WTC11 (cell line): ENCODE results near the gene TMEM231. TPM values are rescaled to one million over a fixed set of nuclear protein-coding genes. Genes with fewer than 3 reads are reported as not detected.

ENCODE experiments used
- ATAC-seq: fragments of 200-7000 bp; cut with Tn5 transposase; 2 replicates; pipeline ENCODE4 v1.10.0; 2021; ENCODE audit warnings: mild to moderate bottlenecking, moderate library complexity
- CTCF ChIA-PET: fragments of 300-600 bp; sonication (Branson Sonifier 250); formaldehyde crosslinking; loops from one replicate; lab custom pipeline; 2021; ENCODE audit warnings: antibody characterized with exemption; lab: Charles Lee
- POLR2A ChIA-PET: fragments of 350-600 bp; sonication (Branson Sonifier 250); formaldehyde crosslinking; loops from one replicate; lab custom pipeline; 2021; ENCODE audit warnings: antibody characterized with exemption; lab: Charles Lee
- DNase-seq: peaks from one replicate; pipeline ENCODE4 v3.0.0; 2021; ENCODE audit warnings: low spot score
- H3K27ac Mint-ChIP-seq: 2 replicates; pipeline ENCODE4 v1.8.0; 2021; ENCODE audit warnings: mixed read lengths
- H3K27me3 Mint-ChIP-seq: 2 replicates; pipeline ENCODE4 v1.8.0; 2021; ENCODE audit warnings: low read depth, mild to moderate bottlenecking, moderate library complexity, mixed read lengths
- H3K36me3 Mint-ChIP-seq: 2 replicates; pipeline ENCODE4 v1.8.0; 2021; ENCODE audit warnings: mixed read lengths
- H3K4me1 Mint-ChIP-seq: 2 replicates; pipeline ENCODE4 v1.8.0; 2022; ENCODE audit warnings: mixed read lengths
- H3K4me3 Mint-ChIP-seq: 2 replicates; pipeline ENCODE4 v1.8.0; 2021; ENCODE audit warnings: mild to moderate bottlenecking, moderate library complexity, mixed read lengths
- H3K9me3 Mint-ChIP-seq: 2 replicates; pipeline ENCODE4 v1.8.0; 2021; ENCODE audit warnings: mixed read lengths
- FOXK1 ChIP-seq: sonication (generic); formaldehyde crosslinking; IDR thresholded peaks from 2 replicates; pipeline ENCODE4 v1.8.0; 2022; ENCODE audit warnings: mild to moderate bottlenecking, moderate library complexity, missing genetic modification reagents
- FOXP1 ChIP-seq: sonication (generic); formaldehyde crosslinking; IDR thresholded peaks from 2 replicates; pipeline ENCODE4 v1.8.0; 2022; ENCODE audit warnings: missing genetic modification reagents, mild to moderate bottlenecking, moderate library complexity, borderline replicate concordance
- GRHL2 ChIP-seq: fragments of 250-450 bp; sonication (Bioruptor Pico); IDR thresholded peaks from 2 replicates; pipeline ENCODE4 v1.8.0; 2022; ENCODE audit warnings: mild to moderate bottlenecking, moderate library complexity; ENCODE audit not compliant: insufficient replicate concordance, severe bottlenecking
- IRF2 ChIP-seq: sonication (generic); formaldehyde crosslinking; IDR thresholded peaks from 2 replicates; pipeline ENCODE4 v1.8.0; 2022; ENCODE audit warnings: low read depth, missing genetic modification reagents, borderline replicate concordance
- NFYB ChIP-seq: sonication (generic); formaldehyde crosslinking; conservative IDR thresholded peaks from 2 replicates; pipeline ENCODE4 v1.8.0; 2022; ENCODE audit warnings: low read depth, missing genetic modification reagents
- NR2C2 ChIP-seq: sonication (generic); formaldehyde crosslinking; IDR thresholded peaks from 2 replicates; pipeline ENCODE4 v1.8.0; 2022; ENCODE audit warnings: mild to moderate bottlenecking, missing genetic modification reagents
- NR3C1 ChIP-seq: sonication (generic); formaldehyde crosslinking; conservative IDR thresholded peaks from 2 replicates; pipeline ENCODE4 v1.8.1; 2023; ENCODE audit warnings: low read depth, mild to moderate bottlenecking, missing genetic modification reagents
- RELA ChIP-seq: sonication (generic); formaldehyde crosslinking; IDR thresholded peaks from 2 replicates; pipeline ENCODE4 v1.8.1; 2022; ENCODE audit warnings: missing genetic modification reagents, mild to moderate bottlenecking, borderline replicate concordance
- SMAD3 ChIP-seq: sonication (generic); formaldehyde crosslinking; IDR thresholded peaks from 2 replicates; pipeline ENCODE4 v1.8.0; 2022; ENCODE audit warnings: missing genetic modification reagents, mild to moderate bottlenecking, borderline replicate concordance
- TCF7 ChIP-seq: sonication (generic); formaldehyde crosslinking; IDR thresholded peaks from 2 replicates; pipeline ENCODE4 v1.8.0; 2022; ENCODE audit warnings: mild to moderate bottlenecking, low read depth, missing genetic modification reagents, moderate library complexity
- TP53 ChIP-seq: sonication (generic); formaldehyde crosslinking; IDR thresholded peaks from 2 replicates; pipeline ENCODE4 v1.8.1; 2023; ENCODE audit warnings: mild to moderate bottlenecking, missing genetic modification reagents
- ZNF263 ChIP-seq: sonication (generic); formaldehyde crosslinking; IDR thresholded peaks from 2 replicates; pipeline ENCODE4 v1.8.1; 2022; ENCODE audit warnings: low read depth, mild to moderate bottlenecking, moderate library complexity, missing genetic modification reagents
- ZNF416 ChIP-seq: fragments of 250-450 bp; sonication (Bioruptor Pico); IDR thresholded peaks from 2 replicates; pipeline ENCODE4 v1.9.0; 2021; ENCODE audit warnings: mild to moderate bottlenecking, inconsistent platforms
- ZNF423 ChIP-seq: fragments of 250-450 bp; sonication (Bioruptor Pico); IDR thresholded peaks from 2 replicates; pipeline ENCODE4 v2.1.2; 2022; ENCODE audit warnings: mild to moderate bottlenecking, moderate library complexity
- total RNA-seq: library from RNA; stranded (reverse); gene quantifications from 3 replicates; pipeline ENCODE4 v1.2.3, GENCODE V29; 2021
- TF ChIP-seq, protein P1 (sequence below): fragments of 250-450 bp; sonication (Bioruptor Pico); IDR thresholded peaks from 2 replicates; pipeline ENCODE4 v1.9.0; 2021; ENCODE audit warnings: mild to moderate bottlenecking
- TF ChIP-seq, protein P2 (sequence below): sonication (generic); formaldehyde crosslinking; IDR thresholded peaks from 2 replicates; pipeline ENCODE4 v1.8.0; 2022; ENCODE audit warnings: mild to moderate bottlenecking, missing genetic modification reagents
- TF ChIP-seq, protein P3 (sequence below): sonication (generic); formaldehyde crosslinking; IDR thresholded peaks from 2 replicates; pipeline ENCODE4 v1.8.1; 2022; ENCODE audit warnings: low read depth, mild to moderate bottlenecking, moderate library complexity, missing genetic modification reagents, borderline replicate concordance
- TF ChIP-seq, protein P4 (sequence below): fragments of 250-450 bp; sonication (Bioruptor Pico); IDR thresholded peaks from 2 replicates; pipeline ENCODE4 v1.9.0; 2021; ENCODE audit warnings: mild to moderate bottlenecking
- TF ChIP-seq, protein P5 (sequence below): sonication (generic); formaldehyde crosslinking; IDR thresholded peaks from 2 replicates; pipeline ENCODE4 v1.8.1; 2023; ENCODE audit warnings: mild to moderate bottlenecking, missing genetic modification reagents
- TF ChIP-seq, protein P6 (sequence below): sonication (generic); formaldehyde crosslinking; IDR thresholded peaks from 2 replicates; pipeline ENCODE4 v1.8.0; 2022; ENCODE audit warnings: mild to moderate bottlenecking, missing genetic modification reagents

TMEM231 gene
- total RNA-seq, 1 experiment from 2014 or later = 12.0 TPM

DNA sequence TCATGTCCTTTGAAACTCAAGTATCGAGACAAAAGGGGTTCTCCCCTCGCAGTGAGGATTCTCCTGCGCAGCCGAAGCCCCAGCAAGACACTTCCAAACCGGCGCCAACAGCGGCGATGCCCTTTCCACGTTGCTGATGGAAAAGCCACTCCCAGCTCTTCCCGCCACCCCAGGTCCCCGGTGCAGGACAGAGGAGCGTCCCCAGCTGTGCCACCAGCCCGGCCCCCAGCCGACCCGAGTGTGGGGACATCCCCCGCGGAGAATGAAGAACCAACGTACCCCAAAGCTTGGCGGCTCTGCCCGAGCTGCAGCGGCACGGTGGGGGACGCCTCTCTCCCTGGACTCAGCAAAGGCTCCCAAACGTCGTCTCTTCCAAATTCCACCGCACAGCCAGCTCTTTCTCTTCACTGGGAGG, 61.4 kb downstream of the TMEM231 start:
- ChIA-PET CTCF (interaction anchor here (0.6 to 4.8 kb wide), 15 partner anchors 19 to 384 kb away, joined by 3 to 91 read pairs (median 4); partner anchors contain the start of genes CHST5 and TMEM170A), POLR2A (interaction anchor here (1.0 to 2.1 kb wide), 9 partner anchors 13 to 153 kb away, joined by 3 to 24 read pairs (median 5); partner anchors contain the start of genes CFDP1, GABARAPL2, KARS1 and TERF2IP)
- Mint-ChIP-seq H3K9me3 (no peaks in the 10 kb centered on the region), H3K27me3 (peaks cover 13% of the 10 kb centered on the region), H3K4me1 (peaks cover 19% of the 10 kb centered on the region), H3K27ac (0 out of 2 replicates have a peak overlapping the region, but pooled peaks have one; percentile 76), H3K36me3 (no peaks in the 10 kb centered on the region), H3K4me3 (peak overlapping the region; percentile 93)
- DNase-seq = peak; percentile 34
- ATAC-seq = peak; percentile 23
- 0 out of 2 replicates have a peak, but pooled peaks have one; percentile 21 for TF ChIP-seq SMAD3 (CRISPR knock-in tag)
- TF ChIP-seq, protein P1, sequence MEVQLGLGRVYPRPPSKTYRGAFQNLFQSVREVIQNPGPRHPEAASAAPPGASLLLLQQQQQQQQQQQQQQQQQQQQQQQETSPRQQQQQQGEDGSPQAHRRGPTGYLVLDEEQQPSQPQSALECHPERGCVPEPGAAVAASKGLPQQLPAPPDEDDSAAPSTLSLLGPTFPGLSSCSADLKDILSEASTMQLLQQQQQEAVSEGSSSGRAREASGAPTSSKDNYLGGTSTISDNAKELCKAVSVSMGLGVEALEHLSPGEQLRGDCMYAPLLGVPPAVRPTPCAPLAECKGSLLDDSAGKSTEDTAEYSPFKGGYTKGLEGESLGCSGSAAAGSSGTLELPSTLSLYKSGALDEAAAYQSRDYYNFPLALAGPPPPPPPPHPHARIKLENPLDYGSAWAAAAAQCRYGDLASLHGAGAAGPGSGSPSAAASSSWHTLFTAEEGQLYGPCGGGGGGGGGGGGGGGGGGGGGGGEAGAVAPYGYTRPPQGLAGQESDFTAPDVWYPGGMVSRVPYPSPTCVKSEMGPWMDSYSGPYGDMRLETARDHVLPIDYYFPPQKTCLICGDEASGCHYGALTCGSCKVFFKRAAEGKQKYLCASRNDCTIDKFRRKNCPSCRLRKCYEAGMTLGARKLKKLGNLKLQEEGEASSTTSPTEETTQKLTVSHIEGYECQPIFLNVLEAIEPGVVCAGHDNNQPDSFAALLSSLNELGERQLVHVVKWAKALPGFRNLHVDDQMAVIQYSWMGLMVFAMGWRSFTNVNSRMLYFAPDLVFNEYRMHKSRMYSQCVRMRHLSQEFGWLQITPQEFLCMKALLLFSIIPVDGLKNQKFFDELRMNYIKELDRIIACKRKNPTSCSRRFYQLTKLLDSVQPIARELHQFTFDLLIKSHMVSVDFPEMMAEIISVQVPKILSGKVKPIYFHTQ = no peak
- 0 out of 2 replicates have a peak, but pooled peaks have one; percentile 8 for TF ChIP-seq FOXK1 (CRISPR knock-in tag)
- TF ChIP-seq FOXP1 (CRISPR knock-in tag) = 0 out of 2 replicates have a peak, but pooled peaks have one; percentile 47
- TF ChIP-seq RELA (CRISPR knock-in tag) = 0 out of 2 replicates have a peak, but pooled peaks have one; percentile 8
- TF ChIP-seq GRHL2 (CRISPR knock-in tag) = no peak

DNA sequence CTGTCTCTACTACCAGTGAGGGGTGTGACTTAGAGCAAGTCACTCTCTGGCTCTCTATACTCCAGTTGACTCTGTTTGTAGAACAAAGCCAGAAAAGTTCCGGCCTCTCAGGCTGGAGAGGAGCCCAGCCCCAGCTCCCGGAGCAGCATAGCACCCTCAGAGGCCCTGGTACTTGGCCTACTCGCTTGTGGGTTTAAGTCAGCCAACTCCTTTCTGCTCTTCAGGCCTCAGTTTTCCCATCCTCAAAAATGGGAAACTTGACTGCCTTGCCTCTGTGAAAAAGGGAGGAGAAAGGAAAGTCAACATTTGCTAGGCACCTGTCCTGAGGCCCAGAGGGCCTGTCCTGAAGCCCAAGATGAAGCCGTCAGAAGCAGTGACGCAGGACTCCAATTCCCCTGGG, 61.9 kb downstream of the TMEM231 start:
- ChIA-PET POLR2A (interaction anchor here (1.5 to 2.1 kb wide), 3 partner anchors 23 to 72 kb away, joined by 5 to 24 read pairs (median 7); partner anchors contain the start of genes GABARAPL2 and TMEM231), CTCF (interaction anchor here (0.7 to 4.8 kb wide), 9 partner anchors 18 to 56 kb away, joined by 3 to 91 read pairs (median 7); partner anchors contain the start of genes CHST5 and TMEM170A)
- peaks cover 19% of the 10 kb centered on the region for H3K4me1 Mint-ChIP-seq
- no peaks in the 10 kb centered on the region for H3K9me3 Mint-ChIP-seq
- peak overlapping the region; percentile 93 for H3K4me3 Mint-ChIP-seq
- TF ChIP-seq TP53 (no peak), SMAD3 (CRISPR knock-in tag) (no peak), ZNF416 (CRISPR knock-in tag) (no peak), ZNF263 (CRISPR knock-in tag) (no peak), NFYB (no peak), NR3C1 (no peak), FOXP1 (CRISPR knock-in tag) (no peak), IRF2 (CRISPR knock-in tag) (no peak), NR2C2 (CRISPR knock-in tag) (no peak), ZNF423 (no peak), TCF7 (no peak)
- TF ChIP-seq, protein P2, sequence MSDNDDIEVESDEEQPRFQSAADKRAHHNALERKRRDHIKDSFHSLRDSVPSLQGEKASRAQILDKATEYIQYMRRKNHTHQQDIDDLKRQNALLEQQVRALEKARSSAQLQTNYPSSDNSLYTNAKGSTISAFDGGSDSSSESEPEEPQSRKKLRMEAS (CRISPR knock-in tag) = no peak
- TF ChIP-seq, protein P3, sequence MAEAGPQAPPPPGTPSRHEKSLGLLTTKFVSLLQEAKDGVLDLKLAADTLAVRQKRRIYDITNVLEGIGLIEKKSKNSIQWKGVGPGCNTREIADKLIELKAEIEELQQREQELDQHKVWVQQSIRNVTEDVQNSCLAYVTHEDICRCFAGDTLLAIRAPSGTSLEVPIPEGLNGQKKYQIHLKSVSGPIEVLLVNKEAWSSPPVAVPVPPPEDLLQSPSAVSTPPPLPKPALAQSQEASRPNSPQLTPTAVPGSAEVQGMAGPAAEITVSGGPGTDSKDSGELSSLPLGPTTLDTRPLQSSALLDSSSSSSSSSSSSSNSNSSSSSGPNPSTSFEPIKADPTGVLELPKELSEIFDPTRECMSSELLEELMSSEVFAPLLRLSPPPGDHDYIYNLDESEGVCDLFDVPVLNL (CRISPR knock-in tag) = no peak
- TF ChIP-seq, protein P4, sequence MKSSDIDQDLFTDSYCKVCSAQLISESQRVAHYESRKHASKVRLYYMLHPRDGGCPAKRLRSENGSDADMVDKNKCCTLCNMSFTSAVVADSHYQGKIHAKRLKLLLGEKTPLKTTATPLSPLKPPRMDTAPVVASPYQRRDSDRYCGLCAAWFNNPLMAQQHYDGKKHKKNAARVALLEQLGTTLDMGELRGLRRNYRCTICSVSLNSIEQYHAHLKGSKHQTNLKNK (CRISPR knock-in tag) = no peak
- TF ChIP-seq, protein P5, sequence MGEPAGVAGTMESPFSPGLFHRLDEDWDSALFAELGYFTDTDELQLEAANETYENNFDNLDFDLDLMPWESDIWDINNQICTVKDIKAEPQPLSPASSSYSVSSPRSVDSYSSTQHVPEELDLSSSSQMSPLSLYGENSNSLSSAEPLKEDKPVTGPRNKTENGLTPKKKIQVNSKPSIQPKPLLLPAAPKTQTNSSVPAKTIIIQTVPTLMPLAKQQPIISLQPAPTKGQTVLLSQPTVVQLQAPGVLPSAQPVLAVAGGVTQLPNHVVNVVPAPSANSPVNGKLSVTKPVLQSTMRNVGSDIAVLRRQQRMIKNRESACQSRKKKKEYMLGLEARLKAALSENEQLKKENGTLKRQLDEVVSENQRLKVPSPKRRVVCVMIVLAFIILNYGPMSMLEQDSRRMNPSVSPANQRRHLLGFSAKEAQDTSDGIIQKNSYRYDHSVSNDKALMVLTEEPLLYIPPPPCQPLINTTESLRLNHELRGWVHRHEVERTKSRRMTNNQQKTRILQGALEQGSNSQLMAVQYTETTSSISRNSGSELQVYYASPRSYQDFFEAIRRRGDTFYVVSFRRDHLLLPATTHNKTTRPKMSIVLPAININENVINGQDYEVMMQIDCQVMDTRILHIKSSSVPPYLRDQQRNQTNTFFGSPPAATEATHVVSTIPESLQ (CRISPR knock-in tag) = no peak
- TF ChIP-seq, protein P6, sequence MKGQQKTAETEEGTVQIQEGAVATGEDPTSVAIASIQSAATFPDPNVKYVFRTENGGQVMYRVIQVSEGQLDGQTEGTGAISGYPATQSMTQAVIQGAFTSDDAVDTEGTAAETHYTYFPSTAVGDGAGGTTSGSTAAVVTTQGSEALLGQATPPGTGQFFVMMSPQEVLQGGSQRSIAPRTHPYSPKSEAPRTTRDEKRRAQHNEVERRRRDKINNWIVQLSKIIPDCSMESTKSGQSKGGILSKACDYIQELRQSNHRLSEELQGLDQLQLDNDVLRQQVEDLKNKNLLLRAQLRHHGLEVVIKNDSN = no peak
- H3K27ac Mint-ChIP-seq = no peak overlapping the region
- H3K27me3 Mint-ChIP-seq = peaks cover 13% of the 10 kb centered on the region
- DNase-seq (no peak), ATAC-seq (peak; percentile 1; the same call in 1 of the 2 replicates)
- H3K36me3 Mint-ChIP-seq = no peaks in the 10 kb centered on the region
